Right forelimb (tissue), 1 donor: ENCODE results near the gene CLIC5.
"Not testable (repeated sequence)": the region's sequence is repeated elsewhere in the genome, so short reads cannot be mapped to it uniquely, and the experiment has no call there.

Experiments used
- DNase-seq: peaks from one replicate; pipeline ENCODE4 v3.0.0-alpha.2; 2018

CLIC5 gene

GRCh38 chr6:45959534-45960145, 56.0 kb downstream of the CLIC5 start:
- DNase-seq = no peak

- no peak for DNase-seq
Measured at GRCh38 chr6:45956663-45957062, 59.0 kb downstream of the CLIC5 start.

GRCh38 chr6:45956176-45956575, 59.5 kb downstream of the CLIC5 start:
- DNase-seq = no peak

- no peak for DNase-seq
Measured at GRCh38 chr6:45955597-45955996, 60.1 kb downstream of the CLIC5 start.

- no peak for DNase-seq
Measured at GRCh38 chr6:45952546-45952945, 63.1 kb downstream of the CLIC5 start.

- DNase-seq = no peak
Measured at GRCh38 chr6:45952168-45952529, 63.5 kb downstream of the CLIC5 start.

- no peak for DNase-seq
Measured at GRCh38 chr6:45951321-45952167, 64.1 kb downstream of the CLIC5 start.

GRCh38 chr6:45949256-45949655, 66.4 kb downstream of the CLIC5 start:
- DNase-seq = no peak

GRCh38 chr6:45947807-45948206, 67.9 kb downstream of the CLIC5 start:
- no peak for DNase-seq

- DNase-seq = no peak
Measured at GRCh38 chr6:45946887-45947286, 68.8 kb downstream of the CLIC5 start.

GRCh38 chr6:45946352-45946751, 69.3 kb downstream of the CLIC5 start:
- DNase-seq = peak; percentile 72

GRCh38 chr6:45942953-45943352, 72.7 kb downstream of the CLIC5 start:
- DNase-seq = no peak

- no peak for DNase-seq
Measured at GRCh38 chr6:45933855-45934254, 81.8 kb downstream of the CLIC5 start.

- no peak for DNase-seq
Measured at GRCh38 chr6:45931232-45931631, 84.4 kb downstream of the CLIC5 start.

- DNase-seq = peak; percentile 72
Measured at GRCh38 chr6:45930420-45931040, 85.1 kb downstream of the CLIC5 start.

- no peak for DNase-seq
Measured at GRCh38 chr6:45929421-45930361, 86.0 kb downstream of the CLIC5 start.

- DNase-seq = no peak
Measured at GRCh38 chr6:45928721-45929305, 86.8 kb downstream of the CLIC5 start.

GRCh38 chr6:45927421-45928320, 88.0 kb downstream of the CLIC5 start:
- DNase-seq = no peak

- not testable (repeated sequence) for DNase-seq
Measured at GRCh38 chr6:45926423-45926822, 89.2 kb downstream of the CLIC5 start.

GRCh38 chr6:45924763-45925342, 90.8 kb downstream of the CLIC5 start:
- no peak for DNase-seq

GRCh38 chr6:45923831-45924391, 91.7 kb downstream of the CLIC5 start:
- DNase-seq = no peak
